BJ (cell line): ENCODE results near the gene SPINT1. TPM values are rescaled to one million over a fixed set of nuclear protein-coding genes. Genes with fewer than 3 reads are reported as not detected.

Source experiments
- CTCF ChIA-PET: fragments of 350-600 bp; formaldehyde crosslinking; extraction: SDS; loops from one replicate; lab custom pipeline; 2021; ENCODE audit warnings: antibody characterized with exemption, inconsistent platforms; lab: Yijun Ruan, JAX
- POLR2A ChIA-PET: fragments of 300-600 bp; sonication (Branson Sonifier 250); formaldehyde crosslinking; extraction: SDS; loops from one replicate; lab custom pipeline; 2021; ENCODE audit warnings: antibody characterized with exemption; lab: Charles Lee
- DNase-seq: peaks from one replicate; pipeline ENCODE4 v3.0.0-alpha.2; 2011; ENCODE audit warnings: low read depth
- H3K27me3 ChIP-seq: 2 replicates; pipeline ENCODE4 v1.6.0; 2011; ENCODE audit warnings: low read length; ENCODE audit not compliant: control insufficient read depth, insufficient read depth
- H3K36me3 ChIP-seq: 2 replicates; pipeline ENCODE4 v1.5.1; 2011; ENCODE audit warnings: low read length; ENCODE audit not compliant: control insufficient read depth, insufficient read depth
- H3K4me3 ChIP-seq: 2 replicates; pipeline ENCODE4 v1.5.1; 2011; ENCODE audit warnings: low read depth, mild to moderate bottlenecking, control low read depth, low read length
- polyA plus RNA-seq: library from polyadenylated mRNA; depleted of rRNA; stranded (reverse); fragments of >200 nt; gene quantifications from 2 replicates; pipeline ENCODE4 v1.2.3, GENCODE V29; 2011
- TF ChIP-seq, protein P1 (sequence below): IDR thresholded peaks from 2 replicates; pipeline ENCODE4 v1.5.1; 2011; ENCODE audit warnings: low read depth, mild to moderate bottlenecking, control low read depth, inconsistent platforms, low read length, moderate library complexity; ENCODE audit not compliant: insufficient read depth

SPINT1 gene
- polyA plus RNA-seq, 1 experiment = 1.1 TPM

DNA sequence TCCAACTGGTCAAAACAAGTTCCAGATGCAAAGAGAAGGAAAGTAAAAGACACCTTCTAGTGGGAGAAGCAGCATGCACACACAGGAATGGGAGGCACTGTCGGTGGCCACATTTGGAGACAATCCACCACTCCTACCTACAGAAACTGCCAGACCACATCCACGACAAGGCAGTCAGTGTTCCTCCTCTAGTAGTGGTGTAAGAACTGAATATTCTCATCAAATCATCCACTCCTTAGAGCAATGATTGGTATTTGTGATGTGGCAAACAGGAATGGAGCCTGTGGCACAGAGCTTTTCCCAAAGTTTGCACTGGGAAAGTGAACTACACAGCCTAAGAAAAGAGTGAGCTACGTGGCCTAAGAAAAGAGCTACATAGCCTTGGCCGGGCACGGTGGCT is 5.1 kb upstream of the SPINT1 start:
- Histone ChIP-seq H3K36me3 (no peaks in the 10 kb centered on the region), H3K4me3 (no peak overlapping the region), H3K27me3 (peaks cover 7% of the 10 kb centered on the region)
- no peak for DNase-seq
- TF ChIP-seq, protein P1, sequence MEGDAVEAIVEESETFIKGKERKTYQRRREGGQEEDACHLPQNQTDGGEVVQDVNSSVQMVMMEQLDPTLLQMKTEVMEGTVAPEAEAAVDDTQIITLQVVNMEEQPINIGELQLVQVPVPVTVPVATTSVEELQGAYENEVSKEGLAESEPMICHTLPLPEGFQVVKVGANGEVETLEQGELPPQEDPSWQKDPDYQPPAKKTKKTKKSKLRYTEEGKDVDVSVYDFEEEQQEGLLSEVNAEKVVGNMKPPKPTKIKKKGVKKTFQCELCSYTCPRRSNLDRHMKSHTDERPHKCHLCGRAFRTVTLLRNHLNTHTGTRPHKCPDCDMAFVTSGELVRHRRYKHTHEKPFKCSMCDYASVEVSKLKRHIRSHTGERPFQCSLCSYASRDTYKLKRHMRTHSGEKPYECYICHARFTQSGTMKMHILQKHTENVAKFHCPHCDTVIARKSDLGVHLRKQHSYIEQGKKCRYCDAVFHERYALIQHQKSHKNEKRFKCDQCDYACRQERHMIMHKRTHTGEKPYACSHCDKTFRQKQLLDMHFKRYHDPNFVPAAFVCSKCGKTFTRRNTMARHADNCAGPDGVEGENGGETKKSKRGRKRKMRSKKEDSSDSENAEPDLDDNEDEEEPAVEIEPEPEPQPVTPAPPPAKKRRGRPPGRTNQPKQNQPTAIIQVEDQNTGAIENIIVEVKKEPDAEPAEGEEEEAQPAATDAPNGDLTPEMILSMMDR = no peak
- ChIA-PET POLR2A (no interaction called here), CTCF (interaction anchor here (0.6 to 3.2 kb wide), 2 partner anchors 19 to 37 kb away, joined by 4 to 19 read pairs; no protein-coding TSS in a partner anchor)

GRCh38 chr15:40841741-40842140 is 2.1 kb upstream of the SPINT1 start:
- ChIA-PET CTCF (interaction anchor here (1.5 to 4.4 kb wide), 2 partner anchors 17 to 53 kb away, joined by 7 to 14 read pairs; partner anchors contain the start of gene VPS18), POLR2A (no interaction called here)
- peaks cover 14% of the 10 kb centered on the region for H3K27me3 ChIP-seq
- no peak for DNase-seq
- H3K36me3 ChIP-seq = no peaks in the 10 kb centered on the region
- no peak overlapping the region for H3K4me3 ChIP-seq
- TF ChIP-seq, protein P1 = no peak

- ChIA-PET CTCF (interaction anchor here (1.5 to 8.3 kb wide), 4 partner anchors 12 to 80 kb away, joined by 3 to 81 read pairs (median 9); partner anchors contain the start of genes GCHFR and VPS18), POLR2A (interaction anchor here (0.6 kb wide), 1 partner anchor 17 kb away, joined by 3 read pairs; no protein-coding TSS in a partner anchor)
- H3K4me3 ChIP-seq = no peak overlapping the region; the same call in 1 of the 2 replicates
- peaks cover 15% of the 10 kb centered on the region for H3K27me3 ChIP-seq
- TF ChIP-seq, protein P1 = no peak
- DNase-seq = no peak
- H3K36me3 ChIP-seq = no peaks in the 10 kb centered on the region
Observed at GRCh38 chr15:40843261-40843884, 475 bp upstream of the SPINT1 start.

DNA sequence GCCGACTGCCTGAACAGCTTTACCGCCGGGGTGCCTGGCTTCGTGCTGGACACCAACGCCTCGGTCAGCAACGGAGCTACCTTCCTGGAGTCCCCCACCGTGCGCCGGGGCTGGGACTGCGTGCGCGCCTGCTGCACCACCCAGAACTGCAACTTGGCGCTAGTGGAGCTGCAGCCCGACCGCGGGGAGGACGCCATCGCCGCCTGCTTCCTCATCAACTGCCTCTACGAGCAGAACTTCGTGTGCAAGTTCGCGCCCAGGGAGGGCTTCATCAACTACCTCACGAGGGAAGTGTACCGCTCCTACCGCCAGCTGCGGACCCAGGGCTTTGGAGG is 815 bp downstream of the SPINT1 start:
- Histone ChIP-seq H3K36me3 (no peaks in the 10 kb centered on the region), H3K27me3 (peaks cover 15% of the 10 kb centered on the region), H3K4me3 (peak overlapping the region; percentile 38)
- ChIA-PET POLR2A (no interaction called here), CTCF (interaction anchor here (1.1 to 8.3 kb wide), 4 partner anchors 10 to 59 kb away, joined by 3 to 81 read pairs (median 9); partner anchors contain the start of gene VPS18)
- DNase-seq = no peak
- TF ChIP-seq, protein P1 = no peak

- ChIA-PET CTCF (interaction anchor here (1.1 to 8.3 kb wide), 3 partner anchors 13 to 59 kb away, joined by 3 to 81 read pairs (median 14); partner anchors contain the start of gene VPS18), POLR2A (no interaction called here)
- DNase-seq = no peak
- Histone ChIP-seq H3K27me3 (peaks cover 15% of the 10 kb centered on the region), H3K4me3 (no peak overlapping the region), H3K36me3 (no peaks in the 10 kb centered on the region)
- TF ChIP-seq, protein P1 = no peak
Observed at GRCh38 chr15:40845036-40845435, 1.2 kb downstream of the SPINT1 start.
